Sigmoid colon (tissue), 3 donors: ENCODE measurements around the gene NOX5.

ENCODE experiments used
- CTCF ChIP-seq, 4 experiments: fragments of 450-650 bp in 3 of 4; fragments of 200-600 bp in 1 of 4; IDR thresholded peaks; one replicate each; pipeline ENCODE4 v1.5.1; 2016 to 2019; ENCODE audit warnings: antibody characterized with exemption in 4 of 4, mild to moderate bottlenecking in 3 of 4, moderate library complexity in 2 of 4
- POLR2A ChIP-seq, 2 donors: fragments of 450-650 bp; IDR thresholded peaks; one replicate each; pipeline ENCODE4 v1.6.1; 2016; ENCODE audit warnings: antibody characterized with exemption in 2 of 2, mild to moderate bottlenecking in 2 of 2, moderate library complexity in 2 of 2

- TF ChIP-seq CTCF (IDR thresholded peaks at IDR 0.05), result no peak
- no peak for TF ChIP-seq POLR2A (IDR thresholded peaks at IDR 0.05)
Measured at GRCh38 chr15:69071260-69071659, 56.8 kb downstream of the NOX5 start.
